Fibroblast of lung (primary cell): ENCODE data around the gene ASGR1. TPM values are rescaled to one million over a fixed set of nuclear protein-coding genes. Genes with fewer than 3 reads are reported as not detected.
"Not testable (repeated sequence)": the region's sequence is repeated elsewhere in the genome, so short reads cannot be mapped to it uniquely, and the experiment has no call there.

Experiments used
- DNase-seq, 2 donors: peaks; one replicate each; pipeline versions ENCODE4 v3.0.0 to v3.0.0-alpha.2; 2010; ENCODE audit warnings: low read depth in 2 of 2
- H2AFZ ChIP-seq: 2 replicates; pipeline ENCODE4 v1.5.1; 2012; ENCODE audit warnings: low read length, control low read depth, inconsistent platforms
- H3K27ac ChIP-seq: 2 replicates; pipeline ENCODE4 v1.5.1; 2011; ENCODE audit warnings: low read length, control low read depth; ENCODE audit not compliant: insufficient read depth
- H3K27me3 ChIP-seq: 2 replicates; pipeline ENCODE4 v1.5.1; 2011; ENCODE audit warnings: mild to moderate bottlenecking, low read length; ENCODE audit not compliant: control insufficient read depth, insufficient read depth
- H3K36me3 ChIP-seq: 2 replicates; pipeline ENCODE4 v1.5.1; 2011; ENCODE audit warnings: low read length; ENCODE audit not compliant: control insufficient read depth, insufficient read depth
- H3K4me1 ChIP-seq: 2 replicates; pipeline ENCODE4 v1.5.1; 2011; ENCODE audit warnings: low read length; ENCODE audit not compliant: control insufficient read depth, insufficient read depth; ENCODE audit errors: extremely low read depth
- H3K4me2 ChIP-seq: 2 replicates; pipeline ENCODE4 v1.5.1; 2011; ENCODE audit warnings: low read length, control low read depth; ENCODE audit not compliant: insufficient read depth; ENCODE audit errors: extremely low read depth
- H3K4me3 ChIP-seq, 4 experiments: fragments of 200-600 bp in 1 of 4; sonication (generic) in 1 of 4; replicated peaks in 1 of 4; 2 replicates each; pipeline ENCODE4 v1.5.1; 2011 to 2016; ENCODE audit warnings: low read length in 4 of 4, low read depth in 3 of 4, mild to moderate bottlenecking in 3 of 4, control low read depth in 2 of 4, inconsistent platforms in 1 of 4, mixed read lengths in 1 of 4; ENCODE audit not compliant: insufficient read depth in 1 of 4; ENCODE audit errors: control extremely low read depth in 1 of 4
- H3K79me2 ChIP-seq: 2 replicates; pipeline ENCODE4 v1.5.1; 2012; ENCODE audit warnings: mild to moderate bottlenecking, low read length, inconsistent platforms; ENCODE audit not compliant: control insufficient read depth, insufficient read depth
- H3K9ac ChIP-seq: 2 replicates; pipeline ENCODE4 v1.5.1; 2011; ENCODE audit warnings: mild to moderate bottlenecking, low read length, control low read depth; ENCODE audit not compliant: insufficient read depth
- H3K9me3 ChIP-seq: 2 replicates; pipeline ENCODE4 v1.5.1; 2012; ENCODE audit warnings: low read depth, low read length; ENCODE audit not compliant: control insufficient read depth, insufficient read depth
- H4K20me1 ChIP-seq: 2 replicates; pipeline ENCODE4 v1.5.1; 2011; ENCODE audit warnings: low read length; ENCODE audit not compliant: control insufficient read depth, insufficient read depth; ENCODE audit errors: extremely low read depth
- EZH2 ChIP-seq: IDR thresholded peaks from 2 replicates; pipeline ENCODE4 v1.5.1; 2012; ENCODE audit warnings: low read length, control low read depth, mild to moderate bottlenecking; ENCODE audit errors: missing control alignments
- polyA plus RNA-seq, 2 donors: library from polyadenylated mRNA; depleted of rRNA in 1 of 2; stranded (reverse) in 1 of 2; unstranded in 1 of 2; fragments of >200 nt; gene quantifications; 2 replicates each; pipeline ENCODE4 v1.2.1, GENCODE V29; 2011 to 2012; ENCODE audit warnings: missing spikeins in 1 of 2
- total RNA-seq: library from RNA; depleted of rRNA; stranded (reverse); fragments of >200 nt; gene quantifications from 2 replicates; pipeline ENCODE4 v1.2.1, GENCODE V29; 2014
- TF ChIP-seq, protein P1 (sequence below), 2 donors: IDR thresholded peaks in 1 of 2; conservative IDR thresholded peaks in 1 of 2; 1 replicate in 1 of 2; 2 replicates in 1 of 2; pipeline ENCODE4 v1.5.1; 2011 to 2012; ENCODE audit warnings: low read length in 2 of 2, control low read depth in 1 of 2, inconsistent platforms in 1 of 2, low read depth in 1 of 2, mild to moderate bottlenecking in 1 of 2

Gene ASGR1
- total and polyA plus RNA-seq, 2 donors (not counting 1 experiment from before 2014, with no cell fraction given), result 0.14 to 0.66 TPM

DNA sequence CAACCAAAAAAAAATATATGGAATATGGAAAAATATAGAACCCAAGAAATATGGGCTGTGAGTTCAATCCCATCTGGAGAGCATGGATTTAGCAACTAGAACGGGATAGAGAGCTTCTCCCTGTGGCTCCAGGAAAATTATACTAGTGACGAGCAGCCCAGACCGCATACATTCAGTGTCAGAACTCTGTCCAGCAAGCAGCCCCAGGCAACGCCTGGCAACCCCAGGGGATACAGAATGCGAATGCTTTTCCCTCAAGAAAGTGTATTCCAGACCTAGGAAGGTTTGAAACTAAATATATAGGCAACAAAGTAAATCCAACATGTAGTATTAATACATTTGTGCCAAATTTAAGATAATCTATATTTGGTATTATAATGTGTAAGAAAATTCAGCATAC is 51.0 kb downstream of the ASGR1 start:
- no peak for DNase-seq
- no peak overlapping the region for H3K27ac ChIP-seq
- no peaks in the 10 kb centered on the region for H3K79me2 ChIP-seq
- no peaks in the 10 kb centered on the region for H3K9me3 ChIP-seq
- H4K20me1 ChIP-seq, result no peaks in the 10 kb centered on the region
- no peak overlapping the region for H3K9ac ChIP-seq
- H2AFZ ChIP-seq, result no peak overlapping the region
- no peaks in the 10 kb centered on the region for H3K4me1 ChIP-seq
- no peaks in the 10 kb centered on the region for H3K27me3 ChIP-seq
- no peak overlapping the region for H3K4me2 ChIP-seq
- no peak for TF ChIP-seq EZH2
- TF ChIP-seq, protein P1, sequence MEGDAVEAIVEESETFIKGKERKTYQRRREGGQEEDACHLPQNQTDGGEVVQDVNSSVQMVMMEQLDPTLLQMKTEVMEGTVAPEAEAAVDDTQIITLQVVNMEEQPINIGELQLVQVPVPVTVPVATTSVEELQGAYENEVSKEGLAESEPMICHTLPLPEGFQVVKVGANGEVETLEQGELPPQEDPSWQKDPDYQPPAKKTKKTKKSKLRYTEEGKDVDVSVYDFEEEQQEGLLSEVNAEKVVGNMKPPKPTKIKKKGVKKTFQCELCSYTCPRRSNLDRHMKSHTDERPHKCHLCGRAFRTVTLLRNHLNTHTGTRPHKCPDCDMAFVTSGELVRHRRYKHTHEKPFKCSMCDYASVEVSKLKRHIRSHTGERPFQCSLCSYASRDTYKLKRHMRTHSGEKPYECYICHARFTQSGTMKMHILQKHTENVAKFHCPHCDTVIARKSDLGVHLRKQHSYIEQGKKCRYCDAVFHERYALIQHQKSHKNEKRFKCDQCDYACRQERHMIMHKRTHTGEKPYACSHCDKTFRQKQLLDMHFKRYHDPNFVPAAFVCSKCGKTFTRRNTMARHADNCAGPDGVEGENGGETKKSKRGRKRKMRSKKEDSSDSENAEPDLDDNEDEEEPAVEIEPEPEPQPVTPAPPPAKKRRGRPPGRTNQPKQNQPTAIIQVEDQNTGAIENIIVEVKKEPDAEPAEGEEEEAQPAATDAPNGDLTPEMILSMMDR (conservative IDR thresholded peaks at IDR 0.05 in 1 of 2, IDR thresholded peaks at IDR 0.05 in 1 of 2; ENCODE audit: low read depth in 1 of 2, low read length in 2 of 2), result no peak
- H3K36me3 ChIP-seq, result no peaks in the 10 kb centered on the region
- H3K4me3 ChIP-seq, result no peak overlapping the region

DNA sequence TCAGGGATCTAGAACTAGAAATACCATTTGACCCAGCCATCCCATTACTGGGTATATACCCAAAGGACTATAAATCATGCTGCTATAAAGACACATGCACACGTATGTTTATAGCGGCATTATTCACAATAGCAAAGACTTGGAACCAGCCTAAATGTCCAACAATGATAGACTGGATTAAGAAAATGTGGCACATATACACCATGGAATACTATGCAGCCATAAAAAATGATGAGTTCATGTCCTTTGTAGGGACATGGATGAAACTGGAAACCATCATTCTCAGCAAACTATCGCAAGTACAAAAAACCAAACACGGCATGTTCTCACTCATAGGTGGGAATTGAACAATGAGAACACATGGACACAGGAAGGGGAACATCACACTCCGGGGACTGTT is 51.7 kb downstream of the ASGR1 start:
- not testable (repeated sequence) for H3K9ac ChIP-seq, H3K27ac ChIP-seq, H4K20me1 ChIP-seq, H2AFZ ChIP-seq, DNase-seq, H3K4me3 ChIP-seq, H3K9me3 ChIP-seq, H3K4me2 ChIP-seq, H3K36me3 ChIP-seq, H3K4me1 ChIP-seq, H3K79me2 ChIP-seq, H3K27me3 ChIP-seq

DNA sequence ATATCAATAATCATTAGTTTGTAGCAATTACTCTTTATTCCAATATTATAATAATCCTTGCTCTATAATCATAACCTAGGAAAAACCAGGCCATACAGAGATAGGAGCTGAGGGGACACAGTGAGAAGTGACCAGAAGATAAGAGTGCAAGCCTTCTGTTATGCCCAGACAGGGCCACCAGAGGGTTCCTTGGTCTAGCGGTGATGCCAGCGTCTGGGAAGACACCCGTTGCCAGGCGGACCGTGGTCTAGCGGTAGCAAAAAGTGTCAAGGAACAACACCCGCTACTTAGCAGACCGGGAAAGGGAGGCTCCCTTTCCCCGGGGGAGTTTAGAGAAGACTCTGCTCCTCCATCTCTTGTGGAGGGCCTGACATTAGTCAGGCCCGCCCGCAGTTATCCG is 52.8 kb downstream of the ASGR1 start:
- H3K79me2 ChIP-seq, H3K27me3 ChIP-seq, H3K4me3 ChIP-seq, H3K9me3 ChIP-seq, DNase-seq, H2AFZ ChIP-seq, H4K20me1 ChIP-seq, H3K4me1 ChIP-seq, H3K27ac ChIP-seq, H3K9ac ChIP-seq, H3K36me3 ChIP-seq, H3K4me2 ChIP-seq: not testable (repeated sequence)

DNA sequence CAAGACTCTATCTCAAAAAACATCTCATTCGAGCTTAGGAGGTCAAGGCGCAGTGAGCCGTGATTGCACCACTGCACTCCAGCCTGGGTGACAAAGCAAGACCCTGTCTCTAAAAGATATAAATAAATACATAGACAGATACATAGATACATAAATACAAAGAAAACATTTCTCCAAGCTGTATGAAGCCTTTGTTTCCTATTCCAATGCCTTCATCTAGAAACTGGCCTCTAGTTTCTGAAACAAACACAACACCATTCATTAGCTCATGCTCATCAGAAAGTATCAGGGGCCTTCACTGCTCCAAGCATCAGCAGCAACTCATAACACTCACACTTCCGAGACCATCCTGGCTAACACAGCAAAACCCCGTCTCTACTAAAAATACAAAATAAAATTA is 54.2 kb downstream of the ASGR1 start:
- no peaks in the 10 kb centered on the region for H4K20me1 ChIP-seq
- no peak overlapping the region for H3K4me3 ChIP-seq
- DNase-seq, result no peak
- H3K79me2 ChIP-seq, result no peaks in the 10 kb centered on the region
- no peak for TF ChIP-seq EZH2
- TF ChIP-seq, protein P1 (conservative IDR thresholded peaks at IDR 0.05 in 1 of 2, IDR thresholded peaks at IDR 0.05 in 1 of 2; ENCODE audit: low read depth in 1 of 2, low read length in 2 of 2), result no peak
- H3K36me3 ChIP-seq, result no peaks in the 10 kb centered on the region
- no peak overlapping the region for H3K9ac ChIP-seq
- H3K4me2 ChIP-seq, result no peak overlapping the region
- no peak overlapping the region for H3K27ac ChIP-seq
- no peak overlapping the region for H2AFZ ChIP-seq
- H3K27me3 ChIP-seq, result no peaks in the 10 kb centered on the region
- H3K9me3 ChIP-seq, result no peaks in the 10 kb centered on the region
- H3K4me1 ChIP-seq, result no peaks in the 10 kb centered on the region
